ENCODE measurements around the gene MSI2. TPM values are rescaled to one million over a fixed set of nuclear protein-coding genes. Genes with fewer than 3 reads are reported as not detected.
A peak's percentile ranks its signal among the peaks of the same experiment; 100 is the strongest.

The MSI2 gene
- total RNA-seq, 2 experiments from 2014 or later: 131 to 164 TPM

GRCh38 chr17:57451643-57452042 is 195.3 kb downstream of the MSI2 start:
- intact Hi-C loops (cut with micrococcal nuclease; ENCODE audit: unreplicated experiment): loop anchor here (5.0 kb wide), 1 partner anchor 61 kb away; no protein-coding TSS in a partner anchor
- Histone ChIP-seq H3K27ac (ENCODE audit: low read depth, low read length, poor library complexity, severe bottlenecking) (no peak overlapping the region), H4K20me1 (ENCODE audit: insufficient read depth, low read length) (no peaks in the 10 kb centered on the region), H3K4me2 (ENCODE audit: low read length) (no peak overlapping the region), H3K9me3 (ENCODE audit: low read length) (no peaks in the 10 kb centered on the region), H3K79me2 (ENCODE audit: insufficient read depth, low read depth, low read length) (no peaks in the 10 kb centered on the region), H3K4me1 (ENCODE audit: insufficient read depth, low read length, poor library complexity, severe bottlenecking) (peaks cover 52% of the 10 kb centered on the region), H3K9me2 (ENCODE audit: insufficient read depth, low read length) (no peaks in the 10 kb centered on the region), H2AFZ (ENCODE audit: low read length) (no peak overlapping the region), H3K36me3 (ENCODE audit: insufficient read depth, low read length) (peaks cover 12% of the 10 kb centered on the region; the same call in 1 of the 2 replicates), H3K4me3 (ENCODE audit: low read depth, low read length, poor library complexity, severe bottlenecking) (no peak overlapping the region)
- no peak for TF ChIP-seq EZH2phosphoT487 (IDR thresholded peaks at IDR 0.05; ENCODE audit: borderline replicate concordance, low read depth, low read length)
- no peak for TF ChIP-seq CTCF (conservative IDR thresholded peaks at IDR 0.05; ENCODE audit: low read length)
- DNase-seq (ENCODE audit: low spot score): no peak
- BruUV-seq (replicated peaks): no TSS peak
- CTCF ChIA-PET (ENCODE audit: unreplicated experiment): no interaction called here
- POLR2A ChIA-PET: no interaction called here

- ChIA-PET CTCF (ENCODE audit: unreplicated experiment) (no interaction called here), POLR2A (interaction anchor here (0.6 to 1.3 kb wide), 2 partner anchors 10 to 100 kb away, joined by 4 to 5 read pairs; no protein-coding TSS in a partner anchor)
- Histone ChIP-seq H3K9me3 (ENCODE audit: low read length) (no peaks in the 10 kb centered on the region), H3K4me1 (ENCODE audit: insufficient read depth, low read length, poor library complexity, severe bottlenecking) (peaks cover 36% of the 10 kb centered on the region), H3K79me2 (ENCODE audit: insufficient read depth, low read depth, low read length) (no peaks in the 10 kb centered on the region), H3K4me2 (ENCODE audit: low read length) (no peak overlapping the region), H3K27ac (ENCODE audit: low read depth, low read length, poor library complexity, severe bottlenecking) (no peak overlapping the region), H2AFZ (ENCODE audit: low read length) (no peak overlapping the region), H3K4me3 (ENCODE audit: low read depth, low read length, poor library complexity, severe bottlenecking) (no peak overlapping the region), H3K9me2 (ENCODE audit: insufficient read depth, low read length) (no peaks in the 10 kb centered on the region), H3K36me3 (ENCODE audit: insufficient read depth, low read length) (peaks cover 12% of the 10 kb centered on the region; the same call in 1 of the 2 replicates), H4K20me1 (ENCODE audit: insufficient read depth, low read length) (no peaks in the 10 kb centered on the region)
- BruUV-seq (replicated peaks): no TSS peak
- no peak for DNase-seq (ENCODE audit: low spot score)
- no peak for TF ChIP-seq EZH2phosphoT487 (IDR thresholded peaks at IDR 0.05; ENCODE audit: borderline replicate concordance, low read depth, low read length)
- intact Hi-C loops (cut with micrococcal nuclease; ENCODE audit: unreplicated experiment): loop anchor here (5.0 kb wide), 1 partner anchor 58 kb away; no protein-coding TSS in a partner anchor
Observed at GRCh38 chr17:57453841-57454425, 197.6 kb downstream of the MSI2 start.

GRCh38 chr17:57454729-57455062 is 198.4 kb downstream of the MSI2 start:
- CTCF ChIA-PET (ENCODE audit: unreplicated experiment): no interaction called here
- BruUV-seq (replicated peaks): no TSS peak
- Histone ChIP-seq H3K79me2 (ENCODE audit: insufficient read depth, low read depth, low read length) (no peaks in the 10 kb centered on the region), H3K9me3 (ENCODE audit: low read length) (no peaks in the 10 kb centered on the region), H3K27ac (ENCODE audit: low read depth, low read length, poor library complexity, severe bottlenecking) (peak overlapping the region; percentile 35), H3K4me2 (ENCODE audit: low read length) (peak overlapping the region; percentile 31), H3K4me1 (ENCODE audit: insufficient read depth, low read length, poor library complexity, severe bottlenecking) (peaks cover 36% of the 10 kb centered on the region), H3K36me3 (ENCODE audit: insufficient read depth, low read length) (peaks cover 12% of the 10 kb centered on the region; the same call in 1 of the 2 replicates), H4K20me1 (ENCODE audit: insufficient read depth, low read length) (no peaks in the 10 kb centered on the region), H3K4me3 (ENCODE audit: low read depth, low read length, poor library complexity, severe bottlenecking) (no peak overlapping the region), H3K9me2 (ENCODE audit: insufficient read depth, low read length) (no peaks in the 10 kb centered on the region), H2AFZ (ENCODE audit: low read length) (0 out of 2 replicates have a peak overlapping the region, but pooled peaks have one; percentile 7)
- intact Hi-C loops (cut with micrococcal nuclease; ENCODE audit: unreplicated experiment): loop anchor here (5.0 kb wide), 1 partner anchor 58 kb away; no protein-coding TSS in a partner anchor
- POLR2A ChIA-PET: interaction anchor here (1.3 kb wide), 1 partner anchor 10 kb away, joined by 4 read pairs; no protein-coding TSS in a partner anchor
- no peak for TF ChIP-seq EZH2phosphoT487 (IDR thresholded peaks at IDR 0.05; ENCODE audit: borderline replicate concordance, low read depth, low read length)
- DNase-seq (ENCODE audit: low spot score): no peak
